ENCODE measurements around the gene STARD4. TPM values are rescaled to one million over a fixed set of nuclear protein-coding genes. Genes with fewer than 3 reads are reported as not detected.
A peak's percentile ranks its signal among the peaks of the same experiment; 100 is the strongest.

STARD4 gene
- total RNA-seq, 4 donors from 2014 or later = 0.34 to 3.2 (median 2.9) TPM

GRCh38 chr5:111511174-111511830 is 1.0 kb downstream of the STARD4 start:
- intact Hi-C loops (cut with DNase I; ENCODE audit: low total_unique reads) = no loop called here

GRCh38 chr5:111509119-111509518 is 3.2 kb downstream of the STARD4 start:
- DNase-seq (ENCODE audit: low spot score in 2 of 2) = no peak
- no peak overlapping the region for H3K4me3 ChIP-seq (ENCODE audit: low read depth, poor library complexity, severe bottlenecking)
- 59 to 64% methylated on average over 1 of the region's 1 CpG for WGBS, 2 donors
- TF ChIP-seq POLR2A (IDR thresholded peaks at IDR 0.05) = no peak
- no peak for TF ChIP-seq CTCF (IDR thresholded peaks at IDR 0.05)
- intact Hi-C loops (cut with DNase I; ENCODE audit: low total_unique reads) = no loop called here

More at GRCh38 chr5:111511174-111511830, 1.0 kb downstream of the STARD4 start:
- TF ChIP-seq POLR2A (IDR thresholded peaks at IDR 0.05) (no peak), CTCF (IDR thresholded peaks at IDR 0.05) (no peak)
- 6 to 13% methylated on average over 2 of the region's 2 CpGs for WGBS, 2 donors
- peak overlapping the region; percentile 37 for H3K4me3 ChIP-seq (ENCODE audit: low read depth, poor library complexity, severe bottlenecking)
- DNase-seq (ENCODE audit: low spot score in 2 of 2) = no peak

GRCh38 chr5:111507276-111507675 is 5.1 kb downstream of the STARD4 start:
- intact Hi-C loops (cut with DNase I; ENCODE audit: low total_unique reads) = no loop called here
- TF ChIP-seq CTCF (IDR thresholded peaks at IDR 0.05) (no peak), POLR2A (IDR thresholded peaks at IDR 0.05) (no peak)
- no peak overlapping the region for H3K4me3 ChIP-seq (ENCODE audit: low read depth, poor library complexity, severe bottlenecking)
- DNase-seq (ENCODE audit: low spot score in 2 of 2) = no peak
- WGBS, 2 donors = 89 to 92% methylated on average over 4 of the region's 4 CpGs

- TF ChIP-seq POLR2A (IDR thresholded peaks at IDR 0.05) (no peak), CTCF (IDR thresholded peaks at IDR 0.05) (no peak)
- 74 to 85% methylated on average over 1 of the region's 1 CpG for WGBS, 2 donors
- no peak overlapping the region for H3K4me3 ChIP-seq (ENCODE audit: low read depth, poor library complexity, severe bottlenecking)
- no peak for DNase-seq (ENCODE audit: low spot score in 2 of 2)
- intact Hi-C loops (cut with DNase I; ENCODE audit: low total_unique reads) = no loop called here
Measured at GRCh38 chr5:111505096-111505495, 7.2 kb downstream of the STARD4 start.

GRCh38 chr5:111502956-111503355 is 9.4 kb downstream of the STARD4 start:
- no peak for TF ChIP-seq POLR2A (IDR thresholded peaks at IDR 0.05)
- TF ChIP-seq CTCF (IDR thresholded peaks at IDR 0.05) = no peak
- no peak for DNase-seq (ENCODE audit: low spot score in 2 of 2)
- H3K4me3 ChIP-seq (ENCODE audit: low read depth, poor library complexity, severe bottlenecking) = no peak overlapping the region
- intact Hi-C loops (cut with DNase I; ENCODE audit: low total_unique reads) = no loop called here

GRCh38 chr5:111498346-111498745 is 14.0 kb downstream of the STARD4 start:
- DNase-seq (ENCODE audit: low spot score in 2 of 2) = no peak
- H3K4me3 ChIP-seq (ENCODE audit: low read depth, poor library complexity, severe bottlenecking) = no peak overlapping the region
- WGBS, 2 donors = 79 to 94% methylated on average over 1 of the region's 1 CpG
- TF ChIP-seq POLR2A (IDR thresholded peaks at IDR 0.05) (no peak), CTCF (IDR thresholded peaks at IDR 0.05) (no peak)
- intact Hi-C loops (cut with DNase I; ENCODE audit: low total_unique reads) = no loop called here

Data from lower leg skin (tissue), 4 donors.